MM.1S (cell line): Measurements from ENCODE around the gene ARHGAP40.
A peak's percentile ranks its signal among the peaks of the same experiment; 100 is the strongest.

Experiments used
- DNase-seq: peaks from one replicate; pipeline ENCODE4 v3.0.0-alpha.2; 2015
- H2AFZ ChIP-seq: fragments of 300-600 bp; sonication (generic); 2 replicates; pipeline ENCODE4 v1.6.0; 2016; ENCODE audit warnings: antibody characterized with exemption, low read length
- H3F3A ChIP-seq: fragments of 300-600 bp; sonication (generic); 2 replicates; pipeline ENCODE4 v1.6.1; 2016; ENCODE audit warnings: mild to moderate bottlenecking, antibody characterized with exemption, low read length, moderate library complexity, mixed read lengths; ENCODE audit not compliant: insufficient read depth
- H3K27ac ChIP-seq: fragments of 300-600 bp; sonication (generic); 2 replicates; pipeline ENCODE4 v1.5.1; 2016; ENCODE audit warnings: mild to moderate bottlenecking, low read length
- H3K27me3 ChIP-seq: fragments of 300-600 bp; sonication (generic); replicated peaks from 2 replicates; pipeline ENCODE4 v1.6.0; 2016; ENCODE audit warnings: low read length; ENCODE audit not compliant: insufficient read depth
- H3K36me3 ChIP-seq: fragments of 300-600 bp; sonication (generic); replicated peaks from 2 replicates; pipeline ENCODE4 v1.6.1; 2016; ENCODE audit warnings: mild to moderate bottlenecking, low read length, mixed read lengths; ENCODE audit not compliant: insufficient read depth
- H3K4me1 ChIP-seq: fragments of 300-600 bp; sonication (generic); 2 replicates; pipeline ENCODE4 v1.6.1; 2016; ENCODE audit warnings: low read length, mixed read lengths
- H3K4me2 ChIP-seq: fragments of 300-600 bp; sonication (generic); 2 replicates; pipeline ENCODE4 v1.6.0; 2016; ENCODE audit warnings: low read depth, low read length
- H3K4me3 ChIP-seq: fragments of 300-600 bp; sonication (generic); 2 replicates; pipeline ENCODE4 v1.5.1; 2016; ENCODE audit warnings: low read length, mixed read lengths
- H3K79me2 ChIP-seq: fragments of 300-600 bp; sonication (generic); 2 replicates; pipeline ENCODE4 v1.6.1; 2016; ENCODE audit warnings: mixed run types, low read length, mixed read lengths
- H3K9ac ChIP-seq: fragments of 300-600 bp; sonication (generic); 2 replicates; pipeline ENCODE4 v1.6.1; 2016; ENCODE audit warnings: low read length, mixed read lengths
- H3K9me2 ChIP-seq: fragments of 300-600 bp; sonication (generic); replicated peaks from 2 replicates; pipeline ENCODE4 v1.6.1; 2016; ENCODE audit warnings: mild to moderate bottlenecking, low read length, mixed read lengths; ENCODE audit not compliant: insufficient read depth
- H3K9me3 ChIP-seq: fragments of 300-600 bp; sonication (generic); replicated peaks from 2 replicates; pipeline ENCODE4 v1.6.1; 2016; ENCODE audit warnings: mild to moderate bottlenecking, low read length, mixed read lengths; ENCODE audit not compliant: insufficient read depth
- H4K20me1 ChIP-seq: fragments of 300-600 bp; sonication (generic); 2 replicates; pipeline ENCODE4 v1.6.1; 2016; ENCODE audit warnings: mild to moderate bottlenecking, low read length, moderate library complexity, mixed read lengths; ENCODE audit not compliant: insufficient read depth
- EZH2 ChIP-seq: fragments of 300-600 bp; sonication (generic); optimal IDR thresholded peaks from 2 replicates; pipeline ENCODE3; 2017; ENCODE audit warnings: low read depth, mild to moderate bottlenecking, antibody characterized with exemption, low read length, mixed read lengths
- EZH2phosphoT487 ChIP-seq: fragments of 300-600 bp; sonication (generic); IDR thresholded peaks from 2 replicates; pipeline ENCODE4 v1.6.1; 2018; ENCODE audit warnings: antibody characterized with exemption, low read length
- TF ChIP-seq, protein P1 (sequence below): fragments of 300-600 bp; sonication (generic); IDR thresholded peaks from 2 replicates; pipeline ENCODE4 v1.5.1; 2016; ENCODE audit warnings: antibody characterized with exemption, low read length, mixed read lengths

The ARHGAP40 gene

DNA sequence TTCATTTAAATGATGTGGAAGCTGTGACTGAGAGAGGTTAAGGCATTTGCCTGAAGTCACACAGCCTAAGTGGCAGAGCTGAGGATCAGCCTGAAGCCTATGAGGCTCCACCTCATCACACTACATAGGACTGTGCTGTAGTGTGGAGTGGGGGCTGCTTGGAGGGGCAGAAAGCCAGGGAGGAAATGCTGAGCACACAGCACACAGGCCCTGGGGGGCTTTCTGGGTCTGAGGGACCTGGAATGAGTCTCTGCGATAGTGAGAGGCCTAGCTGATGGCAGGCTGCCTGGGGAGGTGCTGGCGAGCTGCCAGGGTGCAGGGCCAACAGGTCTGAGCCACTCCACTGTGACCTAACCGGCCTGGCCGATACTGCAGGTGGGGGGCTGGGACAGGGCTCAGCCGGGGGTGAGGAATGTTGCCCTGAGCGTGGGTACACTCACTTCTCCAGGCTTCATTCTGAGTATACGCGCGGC lies 2.2 kb upstream of the ARHGAP40 start:
- H3F3A ChIP-seq = no peaks in the 10 kb centered on the region
- no peaks in the 10 kb centered on the region for H3K4me1 ChIP-seq
- DNase-seq = no peak
- H3K9me2 ChIP-seq = no peaks in the 10 kb centered on the region
- H3K4me2 ChIP-seq = no peak overlapping the region
- TF ChIP-seq, protein P1, sequence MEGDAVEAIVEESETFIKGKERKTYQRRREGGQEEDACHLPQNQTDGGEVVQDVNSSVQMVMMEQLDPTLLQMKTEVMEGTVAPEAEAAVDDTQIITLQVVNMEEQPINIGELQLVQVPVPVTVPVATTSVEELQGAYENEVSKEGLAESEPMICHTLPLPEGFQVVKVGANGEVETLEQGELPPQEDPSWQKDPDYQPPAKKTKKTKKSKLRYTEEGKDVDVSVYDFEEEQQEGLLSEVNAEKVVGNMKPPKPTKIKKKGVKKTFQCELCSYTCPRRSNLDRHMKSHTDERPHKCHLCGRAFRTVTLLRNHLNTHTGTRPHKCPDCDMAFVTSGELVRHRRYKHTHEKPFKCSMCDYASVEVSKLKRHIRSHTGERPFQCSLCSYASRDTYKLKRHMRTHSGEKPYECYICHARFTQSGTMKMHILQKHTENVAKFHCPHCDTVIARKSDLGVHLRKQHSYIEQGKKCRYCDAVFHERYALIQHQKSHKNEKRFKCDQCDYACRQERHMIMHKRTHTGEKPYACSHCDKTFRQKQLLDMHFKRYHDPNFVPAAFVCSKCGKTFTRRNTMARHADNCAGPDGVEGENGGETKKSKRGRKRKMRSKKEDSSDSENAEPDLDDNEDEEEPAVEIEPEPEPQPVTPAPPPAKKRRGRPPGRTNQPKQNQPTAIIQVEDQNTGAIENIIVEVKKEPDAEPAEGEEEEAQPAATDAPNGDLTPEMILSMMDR = no peak
- no peak for TF ChIP-seq EZH2
- TF ChIP-seq EZH2phosphoT487 = no peak
- no peaks in the 10 kb centered on the region for H3K9me3 ChIP-seq
- H2AFZ ChIP-seq = no peak overlapping the region
- no peak overlapping the region for H3K4me3 ChIP-seq
- H3K79me2 ChIP-seq = no peaks in the 10 kb centered on the region
- no peaks in the 10 kb centered on the region for H3K36me3 ChIP-seq
- H4K20me1 ChIP-seq = no peaks in the 10 kb centered on the region
- H3K27me3 ChIP-seq = peaks cover 12% of the 10 kb centered on the region; the same call in 1 of the 2 replicates
- no peak overlapping the region for H3K9ac ChIP-seq
- no peak overlapping the region for H3K27ac ChIP-seq

DNA sequence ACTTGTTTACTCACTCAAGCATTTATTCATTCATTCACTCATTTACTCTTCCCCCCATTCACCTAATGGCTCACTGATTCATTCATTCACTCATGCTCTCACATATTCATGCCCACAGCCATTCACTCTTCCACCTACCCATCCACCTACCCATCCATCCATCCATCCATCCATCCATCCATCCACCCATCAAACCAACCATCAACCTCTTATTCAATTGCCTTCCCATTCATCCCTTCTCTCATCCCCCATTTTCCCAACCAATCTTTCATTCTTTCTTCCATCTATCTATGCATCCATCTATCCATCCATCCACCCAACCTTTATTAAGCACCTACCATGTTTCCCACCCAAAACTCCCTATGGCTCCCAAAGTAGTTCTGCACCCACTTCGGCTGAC lies 1.6 kb upstream of the ARHGAP40 start:
- Histone ChIP-seq H3K79me2 (no peaks in the 10 kb centered on the region), H3K4me2 (no peak overlapping the region), H3K9ac (no peak overlapping the region), H3K4me3 (no peak overlapping the region), H3K27ac (no peak overlapping the region), H3K36me3 (no peaks in the 10 kb centered on the region), H3K4me1 (no peaks in the 10 kb centered on the region), H3K27me3 (peaks cover 12% of the 10 kb centered on the region; the same call in 1 of the 2 replicates), H2AFZ (no peak overlapping the region), H4K20me1 (no peaks in the 10 kb centered on the region), H3F3A (no peaks in the 10 kb centered on the region), H3K9me3 (no peaks in the 10 kb centered on the region), H3K9me2 (no peaks in the 10 kb centered on the region)
- no peak for DNase-seq
- TF ChIP-seq EZH2phosphoT487 = no peak
- no peak for TF ChIP-seq EZH2

- no peaks in the 10 kb centered on the region for H3K36me3 ChIP-seq
- H3K79me2 ChIP-seq = no peaks in the 10 kb centered on the region
- H3K27me3 ChIP-seq = peaks cover 12% of the 10 kb centered on the region; the same call in 1 of the 2 replicates
- peak overlapping the region; percentile 76; the same call in 1 of the 2 replicates for H3K4me2 ChIP-seq
- no peaks in the 10 kb centered on the region for H3F3A ChIP-seq
- no peaks in the 10 kb centered on the region for H3K9me3 ChIP-seq
- H2AFZ ChIP-seq = no peak overlapping the region
- no peaks in the 10 kb centered on the region for H3K4me1 ChIP-seq
- H4K20me1 ChIP-seq = no peaks in the 10 kb centered on the region
- H3K4me3 ChIP-seq = no peak overlapping the region; the same call in 1 of the 2 replicates
- no peak for TF ChIP-seq EZH2
- H3K9me2 ChIP-seq = no peaks in the 10 kb centered on the region
- DNase-seq = no peak
- no peak overlapping the region for H3K27ac ChIP-seq
- H3K9ac ChIP-seq = no peak overlapping the region
Observed at GRCh38 chr20:38602185-38602581, 574 bp downstream of the ARHGAP40 start.

DNA sequence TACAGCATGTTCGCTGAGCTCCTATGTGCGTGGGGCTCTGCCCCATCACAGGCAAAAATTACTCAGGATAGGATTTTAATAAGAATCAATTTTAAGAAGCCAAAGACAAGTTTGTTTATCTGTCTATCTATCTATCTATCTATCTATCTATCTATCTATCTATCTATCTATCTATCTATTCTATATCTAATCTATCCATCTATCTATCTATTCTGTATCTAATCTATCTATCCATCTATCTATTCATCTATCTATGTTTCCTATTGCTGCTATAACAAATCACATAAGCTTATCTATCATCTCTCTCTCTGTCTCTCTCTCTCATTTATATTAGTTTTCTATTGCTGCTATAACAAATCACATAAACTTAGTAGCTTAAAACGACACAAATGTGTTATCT lies 1.7 kb downstream of the ARHGAP40 start:
- no peak overlapping the region for H3K9ac ChIP-seq
- no peak overlapping the region for H3K27ac ChIP-seq
- no peaks in the 10 kb centered on the region for H3K36me3 ChIP-seq
- H3K9me2 ChIP-seq = no peaks in the 10 kb centered on the region
- H3F3A ChIP-seq = no peaks in the 10 kb centered on the region
- no peak overlapping the region for H3K4me3 ChIP-seq
- H2AFZ ChIP-seq = no peak overlapping the region
- H3K4me2 ChIP-seq = no peak overlapping the region
- no peak for DNase-seq
- H3K4me1 ChIP-seq = peaks cover 2% of the 10 kb centered on the region; the same call in 1 of the 2 replicates
- no peaks in the 10 kb centered on the region for H3K9me3 ChIP-seq
- peaks cover 12% of the 10 kb centered on the region; the same call in 1 of the 2 replicates for H3K27me3 ChIP-seq
- H3K79me2 ChIP-seq = no peaks in the 10 kb centered on the region
- TF ChIP-seq EZH2phosphoT487 (no peak), EZH2 (no peak)
- TF ChIP-seq, protein P1 = no peak
- no peaks in the 10 kb centered on the region for H4K20me1 ChIP-seq
